ENCODE results near the gene GPATCH8.
"Not testable (repeated sequence)": the region's sequence is repeated elsewhere in the genome, so short reads cannot be mapped to it uniquely, and the experiment has no call there.

The GPATCH8 gene

GRCh38 chr17:44503147-44504029, at the start of gene GPATCH8:
TSS of gene GPATCH8 (minus strand) at chr17:44503406. CDS start at chr17:44503370, 36 bp downstream.
- DNase-seq: peak; percentile 93

- no peak for DNase-seq
Measured at GRCh38 chr17:44552361-44552760, 49.2 kb upstream of the GPATCH8 start.

- no peak for DNase-seq
Measured at GRCh38 chr17:44549686-44550085, 46.5 kb upstream of the GPATCH8 start.

- DNase-seq: no peak
Measured at GRCh38 chr17:44548376-44549230, 45.4 kb upstream of the GPATCH8 start.

GRCh38 chr17:44547625-44548267, 44.5 kb upstream of the GPATCH8 start:
- DNase-seq: no peak

- DNase-seq: no peak
Measured at GRCh38 chr17:44546671-44547606, 43.7 kb upstream of the GPATCH8 start.

- DNase-seq: no peak
Measured at GRCh38 chr17:44543905-44544523, 40.8 kb upstream of the GPATCH8 start.

GRCh38 chr17:44543213-44543904, 40.2 kb upstream of the GPATCH8 start:
- no peak for DNase-seq

GRCh38 chr17:44541884-44542581, 38.8 kb upstream of the GPATCH8 start:
- no peak for DNase-seq

- no peak for DNase-seq
Measured at GRCh38 chr17:44540246-44541084, 37.3 kb upstream of the GPATCH8 start.

- no peak for DNase-seq
Measured at GRCh38 chr17:44539673-44540072, 36.5 kb upstream of the GPATCH8 start.

GRCh38 chr17:44537922-44538321, 34.7 kb upstream of the GPATCH8 start:
- not testable (repeated sequence) for DNase-seq

GRCh38 chr17:44536090-44536953, 33.1 kb upstream of the GPATCH8 start:
- DNase-seq: no peak

- DNase-seq: peak; percentile 86
Measured at GRCh38 chr17:44533533-44534246, 30.5 kb upstream of the GPATCH8 start.

- no peak for DNase-seq
Measured at GRCh38 chr17:44530896-44531418, 27.8 kb upstream of the GPATCH8 start.

GRCh38 chr17:44529864-44530263, 26.7 kb upstream of the GPATCH8 start:
- DNase-seq: no peak

GRCh38 chr17:44527954-44528353, 24.7 kb upstream of the GPATCH8 start:
- DNase-seq: no peak

Data from activated naive CD4-positive, alpha-beta T cell treated with Interleukin-2 at 50 U/mL for 16 hours (primary cell).